K562 (cell line): Measurements from ENCODE around the gene GRWD1. TPM values are rescaled to one million over a fixed set of nuclear protein-coding genes. Genes with fewer than 3 reads are reported as not detected.

ENCODE experiments used
- ATAC-seq: fragments of 200-7000 bp; cut with Tn5 transposase; 3 replicates; pipeline ENCODE4 v1.9.1; 2020; ENCODE audit warnings: moderate library complexity
- BruUV-seq: library from RNA; stranded (reverse); fragments of 400-500 nt; replicated peaks from 2 replicates; lab custom pipeline; 2021; lab: Mats Ljungman, UMichigan
- CTCF ChIA-PET: fragments of 300-600 bp; formaldehyde crosslinking; extraction: SDS; loops from one replicate; lab custom pipeline; 2021; ENCODE audit warnings: low intra/inter-chr PET ratio; lab: Yijun Ruan, JAX
- POLR2A ChIA-PET: fragments of 300-600, 350-650 bp; sonication (Branson Sonifier 250); formaldehyde crosslinking; extraction: SDS; loops from one replicate; lab custom pipeline; 2021; ENCODE audit warnings: antibody characterized with exemption, inconsistent platforms; lab: Yijun Ruan, JAX
- DNase-seq, 4 experiments: peaks; one replicate each; pipeline versions ENCODE4 v3.0.0 to v3.0.0-alpha.2; 2011 to 2018; ENCODE audit warnings: low spot score in 3 of 4, mixed read lengths in 3 of 4; ENCODE audit errors: extremely low read depth in 1 of 4
- FAIRE-seq: peaks from 2 replicates; lab custom pipeline; 2011; peaks lifted over from hg19 to GRCh38; lab: Jason Lieb, UNC
- H2AFZ ChIP-seq: 2 replicates; pipeline ENCODE4 v1.6.0; 2011; ENCODE audit warnings: low read depth, low read length, control low read depth, inconsistent platforms
- H3K27ac ChIP-seq: fragments of 200-600 bp; 3 replicates; pipeline ENCODE4 v1.8.0; 2011; ENCODE audit warnings: low read depth, mild to moderate bottlenecking, control low read depth, inconsistent platforms, low read length, moderate library complexity, mixed read lengths; ENCODE audit errors: extremely low read depth
- H3K27me3 ChIP-seq, 2 experiments: fragments of 300-600 bp in 1 of 2; 2 replicates in 1 of 2; 3 replicates in 1 of 2; pipeline versions ENCODE4 v1.6.0 to v1.8.0; 2011; ENCODE audit warnings: inconsistent platforms in 2 of 2, low read length in 2 of 2, mild to moderate bottlenecking in 1 of 2, mixed read lengths in 1 of 2, moderate library complexity in 1 of 2; ENCODE audit not compliant: control insufficient read depth in 2 of 2, insufficient read depth in 2 of 2
- H3K36me3 ChIP-seq: fragments of 300-600 bp; 3 replicates; pipeline ENCODE4 v1.8.0; 2011; ENCODE audit warnings: mild to moderate bottlenecking, low read length, inconsistent platforms; ENCODE audit not compliant: control insufficient read depth, insufficient read depth
- H3K4me1 ChIP-seq, 2 experiments: fragments of 200-600 bp in 1 of 2; replicated peaks in 1 of 2; 2 replicates in 1 of 2; 3 replicates in 1 of 2; pipeline versions ENCODE4 v1.5.1 to v1.8.0; 2011; ENCODE audit warnings: inconsistent platforms in 2 of 2, low read length in 2 of 2, mild to moderate bottlenecking in 1 of 2, mixed read lengths in 1 of 2, moderate library complexity in 1 of 2; ENCODE audit not compliant: control insufficient read depth in 2 of 2, insufficient read depth in 2 of 2
- H3K4me2 ChIP-seq: 2 replicates; pipeline ENCODE4 v1.6.1; 2011; ENCODE audit warnings: low read length, control low read depth, inconsistent platforms, mixed read lengths; ENCODE audit not compliant: insufficient read depth
- H3K4me3 ChIP-seq: fragments of 200-600 bp; sonication (generic), shearing (Covaris generic); 2 replicates; pipeline ENCODE4 v1.5.1; 2016; ENCODE audit warnings: control low read depth, inconsistent platforms
- H3K79me2 ChIP-seq: fragments of 200-600 bp; 3 replicates; pipeline ENCODE4 v1.8.0; 2011; ENCODE audit warnings: low read length, inconsistent platforms; ENCODE audit not compliant: control insufficient read depth, insufficient read depth
- H3K9ac ChIP-seq, 2 experiments: 2 replicates each; pipeline versions ENCODE4 v1.6.0 to v1.6.1; 2011; ENCODE audit warnings: low read depth in 2 of 2, low read length in 2 of 2, control low read depth in 1 of 2, inconsistent platforms in 1 of 2, mild to moderate bottlenecking in 1 of 2, mixed read lengths in 1 of 2; ENCODE audit not compliant: insufficient read depth in 1 of 2
- H3K9me1 ChIP-seq: one replicate; pipeline ENCODE4 v1.6.0; 2011; ENCODE audit warnings: inconsistent platforms, mild to moderate bottlenecking, low read length, moderate library complexity; ENCODE audit not compliant: control insufficient read depth, insufficient read depth
- H3K9me3 ChIP-seq: replicated peaks from 2 replicates; pipeline ENCODE4 v1.5.1; 2011; ENCODE audit warnings: low read depth, low read length, inconsistent platforms; ENCODE audit not compliant: control insufficient read depth, insufficient read depth
- H4K20me1 ChIP-seq: replicated peaks from 2 replicates; pipeline ENCODE4 v1.6.1; 2011; ENCODE audit warnings: low read length, inconsistent platforms, mixed read lengths; ENCODE audit not compliant: control insufficient read depth, insufficient read depth
- EGR1 ChIP-seq: fragments of 450-650 bp; conservative IDR thresholded peaks from 2 replicates; pipeline ENCODE4 v1.6.1; 2017; ENCODE audit warnings: mild to moderate bottlenecking
- JUN ChIP-seq, 2 experiments: sonication (generic) in 1 of 2; formaldehyde crosslinking in 1 of 2; IDR thresholded peaks; 2 replicates each; pipeline versions ENCODE4 v1.6.1 to v1.8.0; 2012 to 2022; ENCODE audit warnings: borderline replicate concordance in 2 of 2, mild to moderate bottlenecking in 2 of 2, improper control_type of control experiment in 1 of 2, low read depth in 1 of 2, low read length in 1 of 2, missing genetic modification reagents in 1 of 2
- POLR2G ChIP-seq: fragments of 200-400 bp; formaldehyde crosslinking; IDR thresholded peaks from 2 replicates; pipeline ENCODE4 v1.6.1; 2017; ENCODE audit warnings: low read depth, mild to moderate bottlenecking, antibody characterized with exemption, low read length, moderate library complexity
- RB1 ChIP-seq: fragments of 450-650 bp; IDR thresholded peaks from 2 replicates; pipeline ENCODE4 v1.6.1; 2017; ENCODE audit warnings: low read depth, mild to moderate bottlenecking
- WGBS: fragments of 100-300 bp; shearing (Covaris generic); methylation state at CpG from one replicate; pipeline ENCODE4 v1.1.6; 2016; ENCODE audit warnings: low coverage, mixed read lengths; ENCODE audit not compliant: insufficient coverage; ENCODE audit errors: missing lambda C conversion rate; 5-methylcytosine and 5-hydroxymethylcytosine counted together
- in situ Hi-C: fragments of 300-500 bp; cut with MboI; formaldehyde crosslinking; loops from 4 replicates; pipeline ENCODE4 v1.15.0; 2018; ENCODE audit warnings: inconsistent platforms, mixed read lengths
- intact Hi-C: fragments of 100-400 bp; cut with micrococcal nuclease; formaldehyde crosslinking; loops from 2 replicates; pipeline ENCODE4 v1.14.2; 2022
- polyA plus RNA-seq, 8 experiments: library from polyadenylated mRNA; depleted of rRNA in 4 of 8; stranded (reverse) in 5 of 8; unstranded in 3 of 8; fragments of >200 nt; fragmentation: Nextera tagmentation in 2 of 8; fragmentation: Illumina TruSeq in 1 of 8; extraction: Ambion mirVana in 2 of 8; extraction: Trizol in 1 of 8; gene quantifications; 2 replicates each; pipeline versions ENCODE4 v1.2.1 to v1.2.3, GENCODE V29; 2011 to 2014; ENCODE audit warnings: inconsistent platforms in 1 of 8, missing spikeins in 1 of 8
- total RNA-seq, 7 experiments: library from RNA; depleted of rRNA in 6 of 7; stranded (reverse); fragments of >200 nt in 6 of 7; fragmentation: Illumina TruSeq in 2 of 7; extraction: Trizol in 2 of 7; gene quantifications; 2 replicates each; pipeline versions ENCODE4 v1.2.1 to v1.2.3, GENCODE V29; 2011 to 2021; ENCODE audit warnings: low replicate concordance in 1 of 7

The GRWD1 gene
- total and polyA plus RNA-seq, 9 of the 15 experiments (the other 6 are each of a cell fraction or from before 2014, with no cell fraction given): 1.5 to 87.2 (median 24.5) TPM

DNA sequence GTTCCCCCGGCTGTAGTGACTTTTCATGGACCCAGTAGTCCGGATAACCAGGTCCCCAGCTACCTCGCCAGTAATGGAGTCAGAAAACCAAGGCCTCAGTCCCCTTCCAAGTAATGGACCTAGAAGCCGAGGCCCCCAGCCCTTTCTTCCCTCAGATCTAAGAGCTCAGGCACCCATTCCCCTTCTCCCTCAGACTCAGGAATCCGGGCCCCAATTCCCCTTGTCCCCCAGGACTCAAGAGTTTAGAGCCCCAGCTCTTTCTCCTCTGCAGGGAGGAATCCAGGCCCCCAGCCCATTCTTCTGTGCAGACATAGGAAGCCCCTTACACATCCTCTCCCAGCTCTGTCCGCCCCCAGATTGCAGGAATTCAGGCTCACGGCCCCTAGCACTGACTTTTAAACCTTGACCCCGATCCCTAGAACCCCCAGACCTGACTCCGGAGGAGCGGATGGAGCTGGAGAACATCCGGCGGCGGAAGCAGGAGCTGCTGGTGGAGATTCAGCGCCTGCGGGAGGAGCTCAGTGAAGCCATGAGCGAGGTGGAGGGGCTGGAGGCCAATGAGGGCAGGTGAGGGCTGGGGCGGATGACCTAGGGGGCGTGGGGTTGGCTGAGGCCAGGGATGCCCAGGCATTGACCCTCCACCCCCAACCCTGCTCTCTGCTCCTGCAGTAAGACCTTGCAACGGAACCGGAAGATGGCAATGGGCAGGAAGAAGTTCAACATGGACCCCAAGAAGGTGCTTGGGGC lies 24.3 kb downstream of the GRWD1 start:
- peak overlapping the region; percentile 91 for H3K4me3 ChIP-seq
- peak; percentile 49 for TF ChIP-seq POLR2G
- no peak for TF ChIP-seq EGR1
- no peak for TF ChIP-seq RB1
- TF ChIP-seq JUN (IDR thresholded peaks at IDR 0.05; ENCODE audit: borderline replicate concordance, low read depth, low read length): no peak
- no peak for TF ChIP-seq JUN (CRISPR knock-in tag; IDR thresholded peaks at IDR 0.05; ENCODE audit: borderline replicate concordance)
- TF ChIP-seq, all 486 proteins: peak for 1
- Histone ChIP-seq H3K79me2 (peaks cover 16% of the 10 kb centered on the region), H3K9ac (peak overlapping the region; percentile 96 to 98; a peak in 3 of 4 replicates), H3K36me3 (peaks cover 50% of the 10 kb centered on the region; the same call in 2 of the 3 replicates), H2AFZ (no peak overlapping the region), H3K9me1 (peaks cover 3% of the 10 kb centered on the region), H3K27me3 (no peaks in the 10 kb centered on the region), H3K4me2 (peak overlapping the region; percentile 78), H4K20me1 (peaks cover 9% of the 10 kb centered on the region; the same call in 1 of the 2 replicates), H3K9me3 (no peaks in the 10 kb centered on the region), H3K4me1 (peaks cover 7 to 25% of the 10 kb centered on the region in 2 experiments; a peak in 4 of 5 replicates), H3K27ac (peak overlapping the region; percentile 98)
- 66% methylated on average over 16 of the region's 20 CpGs for WGBS
- no TSS peak for BruUV-seq
- intact Hi-C loops (loop anchor here (2.0 kb wide), 1 partner anchor 71 kb away; no protein-coding TSS in a partner anchor), in situ Hi-C loops (no loop called here)
- no peak for DNase-seq
- POLR2A ChIA-PET: interaction anchor here (0.6 to 1.7 kb wide), 13 partner anchors 8 to 1681 kb away, joined by 3 to 9 read pairs (median 3); partner anchors contain the start of genes KDELR1 and SLC1A5
- CTCF ChIA-PET: no interaction called here
- ATAC-seq: no peak
- FAIRE-seq: no peak
